Caco-2 (cell line): ENCODE measurements around the gene PARD3. TPM values are rescaled to one million over a fixed set of nuclear protein-coding genes. Genes with fewer than 3 reads are reported as not detected.

Experiments
- BruUV-seq: library from RNA; stranded (reverse); fragments of 400-500 nt; replicated peaks from 2 replicates; lab custom pipeline; 2021; lab: Mats Ljungman, UMichigan
- CTCF ChIA-PET: fragments of 300-600 bp; sonication (Branson Sonifier 250); formaldehyde crosslinking; loops from one replicate; lab custom pipeline; 2022; ENCODE audit warnings: antibody characterized with exemption; lab: Charles Lee
- POLR2A ChIA-PET: fragments of 300-600 bp; sonication (Branson Sonifier 250); formaldehyde crosslinking; loops from one replicate; lab custom pipeline; 2022; ENCODE audit warnings: antibody characterized with exemption; lab: Charles Lee
- DNase-seq, 2 experiments: peaks; one replicate each; pipeline versions ENCODE4 v3.0.0 to v3.0.0-alpha.2; 2020 to 2022
- H3K27me3 ChIP-seq: replicated peaks from 2 replicates; pipeline ENCODE4 v1.6.0; 2011; ENCODE audit warnings: low read length; ENCODE audit not compliant: control insufficient read depth, insufficient read depth
- H3K36me3 ChIP-seq: 2 replicates; pipeline ENCODE4 v1.5.1; 2011; ENCODE audit warnings: low read length; ENCODE audit not compliant: control insufficient read depth, insufficient read depth
- H3K4me1 ChIP-seq: fragments of 250-450 bp; sonication (Bioruptor Pico); 2 replicates; pipeline ENCODE4 v1.5.1; 2020; ENCODE audit warnings: mild to moderate bottlenecking
- H3K4me3 ChIP-seq: 2 replicates; pipeline ENCODE4 v1.5.1; 2011; ENCODE audit warnings: low read depth, mild to moderate bottlenecking, control low read depth, low read length
- H3K9me3 ChIP-seq: fragments of 250-450 bp; sonication (Bioruptor Pico); 2 replicates; pipeline ENCODE4 v1.5.1; 2020; ENCODE audit warnings: mild to moderate bottlenecking, moderate library complexity
- H3K27ac Mint-ChIP-seq: one replicate; pipeline ENCODE4 v1.8.0; 2022; ENCODE audit warnings: mixed read lengths; ENCODE audit not compliant: unreplicated experiment
- H3K27me3 Mint-ChIP-seq: one replicate; pipeline ENCODE4 v1.8.0; 2022; ENCODE audit warnings: mixed read lengths; ENCODE audit not compliant: insufficient read depth, unreplicated experiment
- H3K36me3 Mint-ChIP-seq: one replicate; pipeline ENCODE4 v1.8.0; 2022; ENCODE audit warnings: mild to moderate bottlenecking, mixed read lengths; ENCODE audit not compliant: insufficient read depth, unreplicated experiment
- H3K4me1 Mint-ChIP-seq: one replicate; pipeline ENCODE4 v1.8.0; 2022; ENCODE audit warnings: low read depth, mixed read lengths; ENCODE audit not compliant: unreplicated experiment
- H3K4me3 Mint-ChIP-seq: one replicate; pipeline ENCODE4 v1.8.0; 2022; ENCODE audit warnings: mild to moderate bottlenecking, moderate library complexity, mixed read lengths; ENCODE audit not compliant: unreplicated experiment
- H3K9me3 Mint-ChIP-seq: one replicate; pipeline ENCODE4 v1.8.0; 2022; ENCODE audit warnings: mixed read lengths; ENCODE audit not compliant: unreplicated experiment
- intact Hi-C: fragments of 100-400 bp; cut with micrococcal nuclease; formaldehyde crosslinking; loops from one replicate; pipeline ENCODE4 v1.10.0; 2022; ENCODE audit not compliant: unreplicated experiment
- total RNA-seq: library from RNA; stranded (reverse); gene quantifications from 2 replicates; pipeline ENCODE4 v1.2.3, GENCODE V29; 2022
- TF ChIP-seq, protein P1 (sequence below), 2 experiments: fragments of 200-600 bp in 1 of 2; IDR thresholded peaks; 1 replicate in 1 of 2; 2 replicates in 1 of 2; pipeline versions ENCODE4 v1.5.1 to v1.8.0; 2011 to 2022; ENCODE audit warnings: antibody characterized with exemption in 1 of 2, control low read depth in 1 of 2, inconsistent platforms in 1 of 2, low read depth in 1 of 2, low read length in 1 of 2, mild to moderate bottlenecking in 1 of 2, moderate library complexity in 1 of 2; ENCODE audit not compliant: insufficient read depth in 1 of 2, severe bottlenecking in 1 of 2, unreplicated experiment in 1 of 2

PARD3 gene
- total RNA-seq, 1 experiment from 2014 or later, result 80.7 TPM

DNA sequence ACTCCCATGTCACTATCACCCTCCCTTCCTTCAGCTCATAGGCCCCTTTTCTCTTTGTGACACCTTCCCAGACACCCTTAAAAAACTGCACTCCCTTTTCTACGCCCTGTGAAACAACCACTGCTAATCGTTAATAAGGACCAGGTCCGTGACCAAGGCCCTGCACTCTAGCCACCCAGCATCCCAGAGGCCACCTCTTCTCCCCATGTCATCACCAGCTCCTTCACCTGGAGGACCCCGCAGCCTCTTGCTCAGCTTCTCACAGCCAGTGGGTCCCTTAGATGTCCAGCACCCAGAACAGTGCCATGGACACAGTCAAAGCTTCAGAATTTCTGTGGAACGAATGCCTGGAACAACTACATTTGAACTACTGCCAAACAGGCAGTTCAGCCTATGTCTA is 2.3 kb downstream of the PARD3 start:
- POLR2A ChIA-PET, result no interaction called here
- peaks cover 49% of the 10 kb centered on the region for H3K4me1 Mint-ChIP-seq
- peak overlapping the region; percentile 1 for H3K4me3 Mint-ChIP-seq
- H3K36me3 ChIP-seq, result no peaks in the 10 kb centered on the region
- no TSS peak for BruUV-seq
- H3K27me3 Mint-ChIP-seq, result no peaks in the 10 kb centered on the region
- no peaks in the 10 kb centered on the region for H3K9me3 Mint-ChIP-seq
- H3K27me3 ChIP-seq, result no peaks in the 10 kb centered on the region
- no peak overlapping the region for H3K4me3 ChIP-seq
- H3K4me1 ChIP-seq, result peaks cover 11% of the 10 kb centered on the region; the same call in 1 of the 2 replicates
- CTCF ChIA-PET, result no interaction called here
- H3K27ac Mint-ChIP-seq, result no peak overlapping the region
- intact Hi-C loops, result no loop called here
- DNase-seq, result no peak
- no peaks in the 10 kb centered on the region for H3K9me3 ChIP-seq
- TF ChIP-seq, protein P1, sequence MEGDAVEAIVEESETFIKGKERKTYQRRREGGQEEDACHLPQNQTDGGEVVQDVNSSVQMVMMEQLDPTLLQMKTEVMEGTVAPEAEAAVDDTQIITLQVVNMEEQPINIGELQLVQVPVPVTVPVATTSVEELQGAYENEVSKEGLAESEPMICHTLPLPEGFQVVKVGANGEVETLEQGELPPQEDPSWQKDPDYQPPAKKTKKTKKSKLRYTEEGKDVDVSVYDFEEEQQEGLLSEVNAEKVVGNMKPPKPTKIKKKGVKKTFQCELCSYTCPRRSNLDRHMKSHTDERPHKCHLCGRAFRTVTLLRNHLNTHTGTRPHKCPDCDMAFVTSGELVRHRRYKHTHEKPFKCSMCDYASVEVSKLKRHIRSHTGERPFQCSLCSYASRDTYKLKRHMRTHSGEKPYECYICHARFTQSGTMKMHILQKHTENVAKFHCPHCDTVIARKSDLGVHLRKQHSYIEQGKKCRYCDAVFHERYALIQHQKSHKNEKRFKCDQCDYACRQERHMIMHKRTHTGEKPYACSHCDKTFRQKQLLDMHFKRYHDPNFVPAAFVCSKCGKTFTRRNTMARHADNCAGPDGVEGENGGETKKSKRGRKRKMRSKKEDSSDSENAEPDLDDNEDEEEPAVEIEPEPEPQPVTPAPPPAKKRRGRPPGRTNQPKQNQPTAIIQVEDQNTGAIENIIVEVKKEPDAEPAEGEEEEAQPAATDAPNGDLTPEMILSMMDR (IDR thresholded peaks at IDR 0.05; ENCODE audit: insufficient read depth in 1 of 2, low read depth in 1 of 2, low read length in 1 of 2, severe bottlenecking in 1 of 2, unreplicated experiment in 1 of 2), result no peak
- H3K36me3 Mint-ChIP-seq, result no peaks in the 10 kb centered on the region

DNA sequence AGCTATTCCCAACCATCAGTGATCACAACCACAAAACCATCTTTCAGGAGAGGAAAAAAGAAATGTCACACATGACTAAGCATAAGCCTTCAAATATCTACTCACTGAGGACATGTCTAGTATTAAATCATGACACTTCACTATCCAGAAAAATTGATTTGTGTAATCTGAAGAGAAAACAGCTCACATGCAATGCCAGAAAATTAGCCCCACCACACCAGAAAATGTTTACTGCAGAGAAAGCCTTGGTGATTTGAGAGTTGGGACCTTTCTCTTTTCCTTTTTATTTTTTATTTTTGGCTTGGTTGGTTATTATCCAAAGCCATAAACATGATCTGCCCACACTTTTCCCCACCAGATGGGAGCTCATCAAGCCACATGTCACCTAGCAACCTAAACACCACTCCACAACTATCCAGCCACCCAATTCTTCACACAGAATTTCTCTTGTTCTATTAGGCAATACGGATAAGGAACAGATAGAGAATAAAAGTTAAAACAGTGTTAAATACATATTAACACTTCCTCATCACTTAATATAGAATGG is 3.1 kb downstream of the PARD3 start:
- peaks cover 49% of the 10 kb centered on the region for H3K4me1 Mint-ChIP-seq
- ChIA-PET POLR2A (no interaction called here), CTCF (no interaction called here)
- no peak overlapping the region for H3K4me3 ChIP-seq
- no peaks in the 10 kb centered on the region for H3K27me3 ChIP-seq
- no peaks in the 10 kb centered on the region for H3K9me3 ChIP-seq
- H3K36me3 Mint-ChIP-seq, result no peaks in the 10 kb centered on the region
- no peak for DNase-seq
- BruUV-seq, result no TSS peak
- H3K36me3 ChIP-seq, result no peaks in the 10 kb centered on the region
- H3K27ac Mint-ChIP-seq, result no peak overlapping the region
- no peaks in the 10 kb centered on the region for H3K9me3 Mint-ChIP-seq
- TF ChIP-seq, protein P1 (IDR thresholded peaks at IDR 0.05; ENCODE audit: insufficient read depth in 1 of 2, low read depth in 1 of 2, low read length in 1 of 2, severe bottlenecking in 1 of 2, unreplicated experiment in 1 of 2), result no peak
- H3K27me3 Mint-ChIP-seq, result no peaks in the 10 kb centered on the region
- intact Hi-C loops, result no loop called here
- no peak overlapping the region for H3K4me3 Mint-ChIP-seq
- peaks cover 11% of the 10 kb centered on the region; the same call in 1 of the 2 replicates for H3K4me1 ChIP-seq

DNA sequence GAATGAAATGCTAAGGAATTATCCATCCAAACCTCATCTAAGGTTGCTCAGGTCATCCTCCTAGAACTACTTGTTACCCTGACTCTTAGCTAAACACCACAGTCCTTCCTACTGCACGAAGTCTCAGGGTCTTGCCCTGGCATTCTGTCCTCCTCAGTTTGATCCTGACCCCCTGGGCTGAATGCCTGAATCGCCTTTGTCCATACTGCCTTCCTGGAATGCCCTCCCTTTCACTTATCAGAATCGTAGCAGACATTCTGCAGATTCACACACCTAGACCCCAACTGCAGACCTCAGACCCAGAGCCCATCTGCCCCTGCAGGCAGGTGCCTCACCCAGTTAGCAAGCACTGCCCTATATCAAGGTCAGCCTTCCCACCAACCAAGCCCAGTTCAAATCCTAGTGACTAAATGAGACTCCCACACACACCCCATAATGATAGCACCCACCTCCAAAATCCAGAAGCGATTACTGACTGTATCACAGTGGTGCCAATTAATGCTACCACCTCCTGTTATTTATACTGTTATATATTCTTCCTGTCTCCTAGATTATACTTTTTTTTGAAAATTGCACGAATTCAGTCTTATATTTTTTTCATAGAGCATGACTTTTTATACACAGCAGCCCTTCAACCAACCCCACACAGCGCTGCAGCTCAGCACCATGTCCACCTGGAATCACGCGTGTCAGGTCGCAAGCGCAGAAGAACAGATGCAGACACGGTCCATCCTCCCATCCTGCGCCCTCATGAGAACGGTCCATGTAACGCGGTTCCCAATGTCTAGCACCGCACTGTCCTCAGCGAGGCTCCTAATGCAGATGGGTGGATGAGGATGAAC is 3.7 kb downstream of the PARD3 start:
- no peak overlapping the region for H3K4me3 ChIP-seq
- H3K4me1 ChIP-seq, result peaks cover 8% of the 10 kb centered on the region; the same call in 1 of the 2 replicates
- Mint-ChIP-seq H3K4me1 (peaks cover 45% of the 10 kb centered on the region), H3K4me3 (no peak overlapping the region), H3K27me3 (no peaks in the 10 kb centered on the region), H3K9me3 (no peaks in the 10 kb centered on the region), H3K27ac (peak overlapping the region; percentile 11), H3K36me3 (no peaks in the 10 kb centered on the region)
- H3K27me3 ChIP-seq, result no peaks in the 10 kb centered on the region
- TF ChIP-seq, protein P1 (IDR thresholded peaks at IDR 0.05; ENCODE audit: insufficient read depth in 1 of 2, low read depth in 1 of 2, low read length in 1 of 2, severe bottlenecking in 1 of 2, unreplicated experiment in 1 of 2), result no peak
- BruUV-seq, result no TSS peak
- no peak for DNase-seq
- H3K36me3 ChIP-seq, result no peaks in the 10 kb centered on the region
- CTCF ChIA-PET, result no interaction called here
- H3K9me3 ChIP-seq, result no peaks in the 10 kb centered on the region
- POLR2A ChIA-PET, result no interaction called here
- intact Hi-C loops, result no loop called here
